HCT116 (cell line): ENCODE results near the gene TFF3. TPM values are rescaled to one million over a fixed set of nuclear protein-coding genes. Genes with fewer than 3 reads are reported as not detected.

ENCODE experiments used
- ATAC-seq: fragments of 200-7000 bp; cut with Tn5 transposase; 2 replicates; pipeline ENCODE4 v1.9.1; 2020; ENCODE audit warnings: mild to moderate bottlenecking, moderate library complexity
- BruUV-seq: library from RNA; stranded (reverse); fragments of 400-500 nt; replicated peaks from 2 replicates; lab custom pipeline; 2021; lab: Mats Ljungman, UMichigan
- CTCF ChIA-PET: fragments of 300-600 bp; sonication (Branson Sonifier 250); formaldehyde crosslinking; loops from one replicate; lab custom pipeline; 2021; ENCODE audit warnings: antibody characterized with exemption; lab: Charles Lee
- POLR2A ChIA-PET: fragments of 300-600, 350-600 bp; sonication (Branson Sonifier 250); formaldehyde crosslinking; loops from one replicate; lab custom pipeline; 2021; ENCODE audit warnings: antibody characterized with exemption; lab: Charles Lee
- RAD21 ChIA-PET, 2 experiments: fragments of 300-600 bp; sonication (Branson Sonifier 250); formaldehyde crosslinking; loops; one replicate each; lab custom pipeline; 2023; ENCODE audit warnings: low total read pairs in 2 of 2; ENCODE audit not compliant: uncharacterized antibody in 2 of 2, unreplicated experiment in 2 of 2, low non-redundant PET in 1 of 2; lab: Charles Lee
- DNase-seq: peaks from one replicate; pipeline ENCODE4 v3.0.0-alpha.2; 2010; ENCODE audit warnings: low read depth, low spot score
- H2AFZ ChIP-seq: fragments of 200-600 bp; shearing (Covaris generic), sonication (generic); 2 replicates; pipeline ENCODE4 v1.6.1; 2017; ENCODE audit warnings: low read depth, mixed run types, mixed read lengths, antibody characterized with exemption, low read length; ENCODE audit not compliant: poor library complexity, severe bottlenecking
- H3K27ac ChIP-seq: 2 replicates; pipeline ENCODE4 v1.5.1; 2012; ENCODE audit warnings: low read depth, low read length
- H3K27me3 ChIP-seq: fragments of 200-600 bp; sonication (generic); 2 replicates; pipeline ENCODE4 v1.6.1; 2016; ENCODE audit warnings: mixed run types, low read length, mixed read lengths; ENCODE audit not compliant: insufficient read depth
- H3K36me3 ChIP-seq, 2 experiments: fragments of 200-500 bp in 1 of 2; fragments of 200-600 bp in 1 of 2; sonication (Bioruptor generic) in 1 of 2; sonication (generic) in 1 of 2; 2 replicates each; pipeline versions ENCODE4 v1.5.1 to v1.6.1; 2014 to 2016; ENCODE audit warnings: low read length in 2 of 2, inconsistent platforms in 1 of 2, mixed read lengths in 1 of 2, mixed run types in 1 of 2; ENCODE audit not compliant: insufficient read depth in 2 of 2, control insufficient read depth in 1 of 2
- H3K4me1 ChIP-seq, 2 experiments: fragments of 200-600 bp in 1 of 2; sonication (generic) in 1 of 2; 2 replicates each; pipeline versions ENCODE4 v1.5.1 to v1.6.1; 2012 to 2017; ENCODE audit warnings: low read length in 2 of 2, inconsistent platforms in 1 of 2, mild to moderate bottlenecking in 1 of 2, mixed read lengths in 1 of 2, mixed run types in 1 of 2, moderate library complexity in 1 of 2; ENCODE audit not compliant: insufficient read depth in 2 of 2, control insufficient read depth in 1 of 2
- H3K4me2 ChIP-seq: fragments of 200-600 bp; sonication (generic); 2 replicates; pipeline ENCODE4 v1.6.1; 2017; ENCODE audit warnings: mixed run types, low read length, mixed read lengths
- H3K4me3 ChIP-seq, 2 experiments: fragments of 200-600 bp in 1 of 2; sonication (generic) in 1 of 2; replicated peaks in 1 of 2; 2 replicates each; pipeline ENCODE4 v1.5.1; 2011 to 2016; ENCODE audit warnings: low read length in 2 of 2, control low read depth in 1 of 2, low read depth in 1 of 2, mild to moderate bottlenecking in 1 of 2, mixed read lengths in 1 of 2, mixed run types in 1 of 2
- H3K79me2 ChIP-seq: fragments of 200-600 bp; sonication (generic); 2 replicates; pipeline ENCODE4 v1.6.1; 2017; ENCODE audit warnings: mild to moderate bottlenecking, mixed run types, low read length, moderate library complexity, mixed read lengths; ENCODE audit not compliant: insufficient read depth
- H3K9ac ChIP-seq: fragments of 200-600 bp; sonication (generic); 2 replicates; pipeline ENCODE4 v1.6.1; 2016; ENCODE audit warnings: low read length, mixed read lengths
- H3K9me2 ChIP-seq: fragments of 200-600 bp; sonication (generic), shearing (Covaris generic); 2 replicates; pipeline ENCODE4 v1.6.1; 2017; ENCODE audit warnings: mixed run types, mild to moderate bottlenecking, moderate library complexity; ENCODE audit not compliant: insufficient read depth
- H3K9me3 ChIP-seq, 2 experiments: fragments of 200-500 bp in 1 of 2; fragments of 200-600 bp in 1 of 2; sonication (Bioruptor generic) in 1 of 2; sonication (generic) in 1 of 2; 2 replicates each; pipeline ENCODE4 v1.6.1; 2014 to 2017; ENCODE audit warnings: low read length in 2 of 2, mixed read lengths in 2 of 2, inconsistent platforms in 1 of 2, low read depth in 1 of 2, mild to moderate bottlenecking in 1 of 2, mixed run types in 1 of 2, moderate library complexity in 1 of 2; ENCODE audit not compliant: control insufficient read depth in 1 of 2, insufficient read depth in 1 of 2
- H4K20me1 ChIP-seq: fragments of 200-600 bp; sonication (generic), shearing (Covaris generic); 2 replicates; pipeline ENCODE4 v1.6.1; 2017; ENCODE audit warnings: mixed run types, mild to moderate bottlenecking, moderate library complexity; ENCODE audit not compliant: insufficient read depth
- ELF1 ChIP-seq: IDR thresholded peaks from 2 replicates; pipeline ENCODE4 v1.6.1; 2012; ENCODE audit warnings: low read depth, borderline replicate concordance
- EZH2 ChIP-seq: fragments of 200-600 bp; sonication (generic); IDR thresholded peaks from 2 replicates; pipeline ENCODE4 v1.6.1; 2017; ENCODE audit warnings: antibody characterized with exemption, mixed run types
- FOSL1 ChIP-seq: IDR thresholded peaks from 2 replicates; pipeline ENCODE4 v1.6.1; 2012; ENCODE audit warnings: low read depth
- JUND ChIP-seq: IDR thresholded peaks from 2 replicates; pipeline ENCODE4 v1.6.1; 2012
- SIN3A ChIP-seq: IDR thresholded peaks from 2 replicates; pipeline ENCODE4 v1.6.1; 2012; ENCODE audit warnings: low read depth
- TCF7L2 ChIP-seq: IDR thresholded peaks from 2 replicates; pipeline ENCODE4 v1.7.0; 2011; ENCODE audit warnings: borderline replicate concordance, inconsistent platforms; ENCODE audit not compliant: insufficient read depth, insufficient read length; ENCODE audit errors: extremely low read depth
- YY1 ChIP-seq: IDR thresholded peaks from 2 replicates; pipeline ENCODE4 v1.6.1; 2011; ENCODE audit warnings: low read length, low read depth, moderate library complexity, mild to moderate bottlenecking; ENCODE audit not compliant: insufficient replicate concordance; ENCODE audit errors: extremely low read depth
- ZNF274 ChIP-seq: fragments of 200-500 bp; sonication (Bioruptor generic); IDR thresholded peaks from 2 replicates; pipeline ENCODE4 v1.6.1; 2014; ENCODE audit warnings: mild to moderate bottlenecking, low read depth, low read length, inconsistent platforms
- intact Hi-C: fragments of 100-400 bp; cut with micrococcal nuclease; formaldehyde crosslinking; loops from 2 replicates; pipeline ENCODE4 v1.10.0; 2022
- total RNA-seq: library from RNA; stranded (reverse); gene quantifications from one replicate; pipeline ENCODE4 v1.2.1, GENCODE V29; 2021; ENCODE audit not compliant: unreplicated experiment
- TF ChIP-seq, protein P1 (sequence below): IDR thresholded peaks from 2 replicates; pipeline ENCODE4 v1.6.1; 2012; ENCODE audit warnings: low read depth

Gene TFF3
- total RNA-seq, 1 experiment from 2014 or later, result 0.22 TPM

DNA sequence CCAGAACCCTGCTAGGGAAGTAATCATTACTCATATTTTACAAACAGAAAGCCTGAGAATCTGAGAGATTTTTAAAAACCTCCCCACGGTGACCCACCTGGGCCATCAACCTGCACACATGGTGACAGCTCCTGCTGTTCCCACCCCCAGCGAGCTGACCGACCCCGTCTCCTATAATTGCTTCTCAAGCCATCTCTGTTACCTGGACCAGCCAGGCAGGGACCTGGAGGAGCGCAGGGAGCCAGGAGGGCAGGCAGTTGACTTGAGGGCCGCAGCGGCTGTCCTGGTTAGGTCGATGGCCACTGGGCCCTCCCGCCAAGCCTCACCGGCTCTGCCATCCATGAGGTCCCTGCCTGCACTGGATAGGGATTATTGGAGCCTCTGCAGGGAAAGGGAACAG is 27.9 kb upstream of the TFF3 start:
- intact Hi-C loops, result no loop called here
- no peaks in the 10 kb centered on the region for H3K9me2 ChIP-seq
- no peak overlapping the region for H3K4me2 ChIP-seq
- ATAC-seq (no peak), DNase-seq (no peak)
- H3K4me3 ChIP-seq, result no peak overlapping the region
- no peak overlapping the region for H2AFZ ChIP-seq
- no TSS peak for BruUV-seq
- RAD21 ChIA-PET, result no interaction called here
- H3K27ac ChIP-seq, result no peak overlapping the region
- H3K4me1 ChIP-seq, result no peaks in the 10 kb centered on the region
- no peaks in the 10 kb centered on the region for H3K27me3 ChIP-seq
- no peaks in the 10 kb centered on the region for H3K36me3 ChIP-seq
- H3K79me2 ChIP-seq, result no peaks in the 10 kb centered on the region
- CTCF ChIA-PET, result no interaction called here
- POLR2A ChIA-PET, result no interaction called here
- no peaks in the 10 kb centered on the region for H4K20me1 ChIP-seq
- H3K9me3 ChIP-seq, result no peaks in the 10 kb centered on the region
- TF ChIP-seq SIN3A (no peak), FOSL1 (no peak), ZNF274 (no peak), ELF1 (no peak), YY1 (no peak), TCF7L2 (no peak), EZH2 (no peak), JUND (no peak)
- TF ChIP-seq, protein P1, sequence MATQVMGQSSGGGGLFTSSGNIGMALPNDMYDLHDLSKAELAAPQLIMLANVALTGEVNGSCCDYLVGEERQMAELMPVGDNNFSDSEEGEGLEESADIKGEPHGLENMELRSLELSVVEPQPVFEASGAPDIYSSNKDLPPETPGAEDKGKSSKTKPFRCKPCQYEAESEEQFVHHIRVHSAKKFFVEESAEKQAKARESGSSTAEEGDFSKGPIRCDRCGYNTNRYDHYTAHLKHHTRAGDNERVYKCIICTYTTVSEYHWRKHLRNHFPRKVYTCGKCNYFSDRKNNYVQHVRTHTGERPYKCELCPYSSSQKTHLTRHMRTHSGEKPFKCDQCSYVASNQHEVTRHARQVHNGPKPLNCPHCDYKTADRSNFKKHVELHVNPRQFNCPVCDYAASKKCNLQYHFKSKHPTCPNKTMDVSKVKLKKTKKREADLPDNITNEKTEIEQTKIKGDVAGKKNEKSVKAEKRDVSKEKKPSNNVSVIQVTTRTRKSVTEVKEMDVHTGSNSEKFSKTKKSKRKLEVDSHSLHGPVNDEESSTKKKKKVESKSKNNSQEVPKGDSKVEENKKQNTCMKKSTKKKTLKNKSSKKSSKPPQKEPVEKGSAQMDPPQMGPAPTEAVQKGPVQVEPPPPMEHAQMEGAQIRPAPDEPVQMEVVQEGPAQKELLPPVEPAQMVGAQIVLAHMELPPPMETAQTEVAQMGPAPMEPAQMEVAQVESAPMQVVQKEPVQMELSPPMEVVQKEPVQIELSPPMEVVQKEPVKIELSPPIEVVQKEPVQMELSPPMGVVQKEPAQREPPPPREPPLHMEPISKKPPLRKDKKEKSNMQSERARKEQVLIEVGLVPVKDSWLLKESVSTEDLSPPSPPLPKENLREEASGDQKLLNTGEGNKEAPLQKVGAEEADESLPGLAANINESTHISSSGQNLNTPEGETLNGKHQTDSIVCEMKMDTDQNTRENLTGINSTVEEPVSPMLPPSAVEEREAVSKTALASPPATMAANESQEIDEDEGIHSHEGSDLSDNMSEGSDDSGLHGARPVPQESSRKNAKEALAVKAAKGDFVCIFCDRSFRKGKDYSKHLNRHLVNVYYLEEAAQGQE, result no peak
- TF ChIP-seq, all 23 proteins: peak for 0
- H3K9ac ChIP-seq, result no peak overlapping the region
